T-cell (primary cell): ENCODE measurements around the gene PAX5. TPM values are rescaled to one million over a fixed set of nuclear protein-coding genes. Genes with fewer than 3 reads are reported as not detected.
A peak's percentile ranks its signal among the peaks of the same experiment; 100 is the strongest.

ENCODE experiments used
- ATAC-seq, 4 experiments: fragments of 200-7000 bp in 3 of 4; fragments of 150-1000 bp in 1 of 4; cut with Tn5 transposase; replicated peaks in 1 of 4; 1 replicate in 3 of 4; 2 replicates in 1 of 4; pipeline ENCODE4 v1.10.0; 2021; ENCODE audit warnings: moderate library complexity in 3 of 4, mild to moderate bottlenecking in 2 of 4, moderate number of reproducible peaks in 1 of 4
- CTCF ChIA-PET, 2 donors: fragments of 300-600 bp; sonication (Branson Sonifier 250); formaldehyde crosslinking; loops; one replicate each; lab custom pipeline; 2022; ENCODE audit warnings: antibody characterized with exemption in 2 of 2; lab: Charles Lee
- POLR2A ChIA-PET, 2 donors: fragments of 300-600 bp; sonication (Branson Sonifier 250); formaldehyde crosslinking; loops; one replicate each; lab custom pipeline; 2022; ENCODE audit warnings: antibody characterized with exemption in 2 of 2; lab: Charles Lee
- DNase-seq, 35 experiments: peaks; one replicate each; pipeline versions ENCODE4 v3.0.0 to v3.0.0-alpha.2; 2013 to 2023
- H3K27ac ChIP-seq: one replicate; pipeline ENCODE4 v1.5.1; 2013; ENCODE audit warnings: low read length
- H3K27me3 ChIP-seq, 2 experiments: replicated peaks in 1 of 2; 1 replicate in 1 of 2; 2 replicates in 1 of 2; pipeline versions ENCODE4 v1.6.1 to v1.7.0; 2013; ENCODE audit warnings: low read length in 1 of 2, mixed read lengths in 1 of 2; ENCODE audit not compliant: control insufficient read depth in 2 of 2, insufficient read depth in 2 of 2; ENCODE audit errors: extremely low read depth in 1 of 2
- H3K36me3 ChIP-seq, 2 donors: 1 replicate in 1 of 2; 2 replicates in 1 of 2; pipeline versions ENCODE4 v1.6.1 to v1.7.0; 2013; ENCODE audit warnings: low read length in 1 of 2; ENCODE audit not compliant: control insufficient read depth in 2 of 2, insufficient read depth in 1 of 2; ENCODE audit errors: extremely low read depth in 1 of 2
- H3K4me1 ChIP-seq, 2 experiments: 1 replicate in 1 of 2; 2 replicates in 1 of 2; pipeline versions ENCODE4 v1.6.1 to v1.7.0; 2013; ENCODE audit warnings: low read length in 2 of 2, mixed read lengths in 1 of 2; ENCODE audit not compliant: insufficient read depth in 2 of 2, control insufficient read depth in 1 of 2; ENCODE audit errors: extremely low read depth in 1 of 2
- H3K4me3 ChIP-seq, 2 donors: 1 replicate in 1 of 2; 2 replicates in 1 of 2; pipeline versions ENCODE4 v1.5.1 to v1.7.0; 2013; ENCODE audit warnings: mild to moderate bottlenecking in 2 of 2, low read length in 1 of 2, moderate library complexity in 1 of 2; ENCODE audit not compliant: control insufficient read depth in 1 of 2; ENCODE audit errors: extremely low read depth in 1 of 2
- H3K9me3 ChIP-seq: 2 replicates; pipeline ENCODE4 v1.7.0; 2013
- H3K27ac Mint-ChIP-seq, 2 donors: one replicate each; pipeline ENCODE4 v1.8.0; 2020 to 2021; ENCODE audit warnings: mild to moderate bottlenecking in 2 of 2, mixed read lengths in 2 of 2
- H3K27me3 Mint-ChIP-seq, 2 donors: one replicate each; pipeline ENCODE4 v1.8.0; 2021 to 2022; ENCODE audit warnings: mixed read lengths in 2 of 2
- H3K36me3 Mint-ChIP-seq: one replicate; pipeline ENCODE4 v1.8.0; 2021; ENCODE audit warnings: mixed read lengths
- H3K4me1 Mint-ChIP-seq, 3 donors: one replicate each; pipeline ENCODE4 v1.8.0; 2020 to 2022; ENCODE audit warnings: mixed read lengths in 3 of 3, mild to moderate bottlenecking in 1 of 3
- H3K4me3 Mint-ChIP-seq, 3 donors: one replicate each; pipeline ENCODE4 v1.8.0; 2020 to 2022; ENCODE audit warnings: mild to moderate bottlenecking in 3 of 3, mixed read lengths in 3 of 3, moderate library complexity in 3 of 3
- H3K9me3 Mint-ChIP-seq, 3 donors: one replicate each; pipeline ENCODE4 v1.8.0; 2020 to 2022; ENCODE audit warnings: mixed read lengths in 3 of 3
- WGBS: methylation state at CpG from one replicate; pipeline ENCODE4 v1.1.5; 2013; ENCODE audit warnings: missing lambda C conversion rate; ENCODE audit not compliant: insufficient coverage; 5-methylcytosine and 5-hydroxymethylcytosine counted together
- total RNA-seq, 35 experiments: library from RNA in 6 of 35; stranded (reverse) in 6 of 35; fragments of 120-200 nt in 1 of 35; gene quantifications; one replicate each; pipeline versions ENCODE4 v1.2.1 to v1.2.4 and lab custom pipeline; 2013 to 2026

PAX5 gene
- total RNA-seq, 5 donors from 2014 or later (not counting 1 experiment from before 2014, with no cell fraction given): 1.7 to 12.4 (median 4.4) TPM

DNA sequence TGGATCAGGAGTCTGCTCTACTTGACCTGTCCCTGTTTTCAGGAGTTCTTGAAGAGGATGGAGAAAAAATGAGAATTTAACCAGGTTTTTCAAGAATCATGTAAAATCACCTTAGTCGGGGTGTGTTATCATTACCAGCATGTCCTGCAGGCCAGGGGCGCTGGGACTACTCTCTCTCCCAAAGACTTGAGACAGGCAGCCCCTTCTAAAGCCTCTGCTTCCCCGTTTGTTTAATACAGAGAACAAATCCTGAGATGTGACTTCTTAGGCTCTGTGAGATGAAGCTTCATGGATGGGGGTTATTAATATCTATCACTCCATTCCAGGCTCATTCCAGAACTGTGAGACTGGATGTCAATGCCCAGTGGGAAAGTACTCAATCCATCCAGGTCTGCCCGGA lies 3.0 kb downstream of the PAX5 start:
- Mint-ChIP-seq H3K36me3 (no peaks in the 10 kb centered on the region), H3K27ac (no peak overlapping the region), H3K9me3 (no peaks in the 10 kb centered on the region), H3K27me3 (peaks cover 65 to 89% of the 10 kb centered on the region in 2 donors), H3K4me3 (peak overlapping the region in 1 of 3 donors; percentile 75), H3K4me1 (peaks cover 44 to 57% (median 50%) of the 10 kb centered on the region in 3 donors)
- Histone ChIP-seq H3K27ac (no peak overlapping the region), H3K27me3 (peaks cover 22 to 99% of the 10 kb centered on the region in 2 experiments), H3K36me3 (no peaks in the 10 kb centered on the region), H3K4me1 (peaks cover 9 to 71% of the 10 kb centered on the region in 2 experiments), H3K9me3 (no peaks in the 10 kb centered on the region), H3K4me3 (no peak overlapping the region)
- ATAC-seq (no peak), DNase-seq (no peak)
- WGBS: 60% methylated on average over 1 of the region's 4 CpGs
- CTCF ChIA-PET: no interaction called here
- POLR2A ChIA-PET: interaction anchor here in 1 of 2 donors (0.6 kb wide), 1 partner anchor 562 kb away, joined by 7 read pairs; no protein-coding TSS in a partner anchor

- no peaks in the 10 kb centered on the region for H3K9me3 Mint-ChIP-seq
- peaks cover 7 to 71% of the 10 kb centered on the region in 2 experiments for H3K4me1 ChIP-seq
- 0% methylated on average over 3 of the region's 7 CpGs for WGBS
- H3K27me3 ChIP-seq: peaks cover 19 to 99% of the 10 kb centered on the region in 2 experiments
- no peaks in the 10 kb centered on the region for H3K36me3 ChIP-seq
- peaks cover 44 to 57% (median 50%) of the 10 kb centered on the region in 3 donors for H3K4me1 Mint-ChIP-seq
- POLR2A ChIA-PET: interaction anchor here in 1 of 2 donors (0.6 kb wide), 1 partner anchor 562 kb away, joined by 7 read pairs; no protein-coding TSS in a partner anchor
- H3K4me3 Mint-ChIP-seq: peak overlapping the region; percentile 29 to 75 (median 39)
- no peaks in the 10 kb centered on the region for H3K36me3 Mint-ChIP-seq
- no peak overlapping the region for H3K27ac ChIP-seq
- peak overlapping the region in 1 of 2 donors; percentile 31 for H3K27ac Mint-ChIP-seq
- no peaks in the 10 kb centered on the region for H3K9me3 ChIP-seq
- DNase-seq: no peak
- H3K4me3 ChIP-seq: peak overlapping the region in 1 of 2 donors; percentile 17
- ATAC-seq: no peak
- peaks cover 65 to 89% of the 10 kb centered on the region in 2 donors for H3K27me3 Mint-ChIP-seq
- CTCF ChIA-PET: no interaction called here
These were observed 3.5 kb downstream of the PAX5 start for GRCh38 chr9:37030611-37030939.

GRCh38 chr9:37029776-37030610 lies 4.1 kb downstream of the PAX5 start:
- peak overlapping the region; percentile 29 to 75 (median 60) for H3K4me3 Mint-ChIP-seq
- ATAC-seq: no peak

GRCh38 chr9:37029304-37029775 lies 4.7 kb downstream of the PAX5 start:
- peak overlapping the region in 2 of 3 donors; percentile 60 to 75 for H3K4me3 Mint-ChIP-seq
- peaks cover 68 to 88% of the 10 kb centered on the region in 2 donors for H3K27me3 Mint-ChIP-seq
- ChIA-PET POLR2A (no interaction called here), CTCF (no interaction called here)
- no peak for ATAC-seq
- peaks cover 7 to 69% of the 10 kb centered on the region in 2 experiments for H3K4me1 ChIP-seq
- H3K36me3 ChIP-seq: no peaks in the 10 kb centered on the region
- no peaks in the 10 kb centered on the region for H3K9me3 ChIP-seq
- H3K4me3 ChIP-seq: peak overlapping the region in 1 of 2 donors; percentile 35
- no peaks in the 10 kb centered on the region for H3K9me3 Mint-ChIP-seq
- H3K4me1 Mint-ChIP-seq: peaks cover 37 to 57% (median 46%) of the 10 kb centered on the region in 3 donors
- WGBS: 17% methylated on average over 21 of the region's 23 CpGs
- H3K27me3 ChIP-seq: peaks cover 20 to 99% of the 10 kb centered on the region in 2 experiments
- no peak overlapping the region for H3K27ac ChIP-seq
- H3K27ac Mint-ChIP-seq: no peak overlapping the region
- no peaks in the 10 kb centered on the region for H3K36me3 Mint-ChIP-seq
- DNase-seq: no peak

More at GRCh38 chr9:37029776-37030610, 4.1 kb downstream of the PAX5 start:
- Histone ChIP-seq H3K4me1 (peaks cover 7 to 71% of the 10 kb centered on the region in 2 experiments), H3K36me3 (no peaks in the 10 kb centered on the region), H3K27me3 (peaks cover 19 to 99% of the 10 kb centered on the region in 2 experiments), H3K9me3 (no peaks in the 10 kb centered on the region), H3K27ac (no peak overlapping the region), H3K4me3 (peak overlapping the region in 1 of 2 donors; percentile 35)
- WGBS: 12% methylated on average over 35 of the region's 53 CpGs
- H3K36me3 Mint-ChIP-seq: no peaks in the 10 kb centered on the region
- no peak for DNase-seq
- H3K9me3 Mint-ChIP-seq: no peaks in the 10 kb centered on the region
- POLR2A ChIA-PET: no interaction called here
- peak overlapping the region in 1 of 2 donors; percentile 31 for H3K27ac Mint-ChIP-seq
- CTCF ChIA-PET: no interaction called here
- H3K4me1 Mint-ChIP-seq: peaks cover 41 to 56% (median 48%) of the 10 kb centered on the region in 3 donors
- peaks cover 65 to 88% of the 10 kb centered on the region in 2 donors for H3K27me3 Mint-ChIP-seq

DNA sequence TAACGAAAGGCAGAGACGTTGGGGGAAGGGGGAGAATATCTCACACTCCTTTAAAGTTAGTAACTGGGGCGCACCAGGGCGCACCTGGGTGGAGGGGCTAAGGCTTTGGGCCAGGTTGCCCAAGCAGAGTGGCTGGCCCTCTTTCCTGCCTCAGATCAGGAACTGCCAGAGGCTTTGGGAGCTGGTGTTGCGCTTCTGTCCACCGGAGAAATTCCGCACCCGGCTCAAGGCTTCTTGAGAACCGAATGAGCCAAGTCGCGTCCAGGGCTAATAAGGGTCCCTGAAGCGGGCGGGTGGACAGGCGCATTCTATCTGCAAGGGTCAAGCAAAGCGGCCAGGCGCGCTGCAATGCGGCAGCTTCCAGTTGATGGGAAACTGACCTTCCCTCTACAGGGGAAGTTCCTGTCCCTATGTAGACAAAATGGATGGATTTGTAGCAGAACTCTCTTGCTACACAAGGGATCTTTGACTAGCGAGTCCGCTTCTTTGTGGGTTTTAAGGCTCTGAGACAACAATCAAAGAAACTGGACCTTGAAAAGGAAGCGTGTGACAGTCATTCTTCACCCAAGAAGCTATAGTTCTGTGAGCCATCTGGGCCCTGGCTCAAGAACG lies 5.5 kb downstream of the PAX5 start:
- H3K4me1 ChIP-seq: peaks cover 7 to 62% of the 10 kb centered on the region in 2 experiments
- peaks cover 73 to 90% of the 10 kb centered on the region in 2 donors for H3K27me3 Mint-ChIP-seq
- no peaks in the 10 kb centered on the region for H3K36me3 Mint-ChIP-seq
- ChIA-PET CTCF (no interaction called here), POLR2A (no interaction called here)
- no peak overlapping the region for H3K27ac Mint-ChIP-seq
- no peaks in the 10 kb centered on the region for H3K9me3 Mint-ChIP-seq
- peaks cover 20 to 97% of the 10 kb centered on the region in 2 experiments for H3K27me3 ChIP-seq
- ATAC-seq (no peak), DNase-seq (no peak)
- H3K36me3 ChIP-seq: no peaks in the 10 kb centered on the region
- WGBS: 34% methylated on average over 14 of the region's 22 CpGs
- H3K27ac ChIP-seq: no peak overlapping the region
- H3K4me1 Mint-ChIP-seq: peaks cover 42 to 57% (median 43%) of the 10 kb centered on the region in 3 donors
- H3K4me3 Mint-ChIP-seq: peak overlapping the region in 2 of 3 donors; percentile 34 to 75
- H3K9me3 ChIP-seq: no peaks in the 10 kb centered on the region
- H3K4me3 ChIP-seq: no peak overlapping the region
